IPS-20b (cell line): ENCODE results near the gene SUGT1.
A peak's percentile ranks its signal among the peaks of the same experiment; 100 is the strongest.

Experiments
- H3K27ac ChIP-seq: one replicate; pipeline ENCODE4 v1.5.1; 2013; ENCODE audit warnings: low read length
- H3K27me3 ChIP-seq: 2 replicates; pipeline ENCODE4 v1.6.1; 2013; ENCODE audit warnings: mild to moderate bottlenecking, low read length, inconsistent platforms; ENCODE audit not compliant: insufficient read depth
- H3K36me3 ChIP-seq: 2 replicates; pipeline ENCODE4 v1.6.1; 2013; ENCODE audit warnings: low read depth, mild to moderate bottlenecking, inconsistent platforms, low read length, moderate library complexity; ENCODE audit not compliant: insufficient read depth
- H3K4me1 ChIP-seq: 2 replicates; pipeline ENCODE4 v1.6.1; 2013; ENCODE audit warnings: mild to moderate bottlenecking, control low read depth, inconsistent platforms, low read length, moderate library complexity; ENCODE audit not compliant: insufficient read depth
- H3K4me3 ChIP-seq: 2 replicates; pipeline ENCODE4 v1.5.1; 2013; ENCODE audit warnings: mild to moderate bottlenecking, low read length, inconsistent platforms
- H3K9ac ChIP-seq: 2 replicates; pipeline ENCODE4 v1.6.1; 2013; ENCODE audit warnings: low read depth, mild to moderate bottlenecking, inconsistent platforms, low read length, moderate library complexity
- H3K9me3 ChIP-seq: 2 replicates; pipeline ENCODE4 v1.6.1; 2013; ENCODE audit warnings: mild to moderate bottlenecking, low read depth, low read length, inconsistent platforms; ENCODE audit not compliant: insufficient read depth

SUGT1 gene

DNA sequence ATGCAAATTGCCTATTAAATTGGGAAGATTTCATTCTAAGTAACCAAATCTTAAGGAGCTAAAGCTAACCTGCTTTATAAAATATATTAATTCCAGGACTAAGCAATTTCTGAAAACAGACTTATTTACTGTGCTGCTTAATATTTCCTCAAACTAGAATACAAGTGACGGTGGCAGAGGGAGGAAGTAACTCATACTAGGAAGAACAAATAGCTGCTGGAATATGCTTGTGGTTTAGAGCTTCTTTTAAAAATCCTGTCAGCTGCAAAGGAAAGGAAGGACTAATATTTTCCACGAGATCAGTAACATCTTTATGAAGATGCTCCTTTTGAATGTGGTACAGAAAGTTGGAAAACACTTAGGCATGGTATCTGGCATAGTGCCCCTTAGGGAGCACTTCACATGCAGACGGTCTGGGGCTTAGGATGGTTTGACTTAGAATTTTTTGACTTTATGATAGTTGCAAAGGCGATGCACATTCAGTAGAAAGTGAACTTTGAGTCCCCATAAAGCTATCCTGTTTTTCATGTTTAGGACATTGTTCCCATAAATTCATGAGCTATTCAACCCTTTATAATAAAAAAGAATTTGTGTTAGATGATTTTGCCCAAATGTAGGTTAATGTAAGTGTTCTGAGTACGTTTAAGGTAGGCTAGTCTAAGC lies 13.8 kb upstream of the SUGT1 start:
- no peaks in the 10 kb centered on the region for H3K9me3 ChIP-seq
- H3K4me1 ChIP-seq: peaks cover 11% of the 10 kb centered on the region
- peaks cover 17% of the 10 kb centered on the region; the same call in 1 of the 2 replicates for H3K36me3 ChIP-seq
- H3K9ac ChIP-seq: no peak overlapping the region
- no peaks in the 10 kb centered on the region for H3K27me3 ChIP-seq
- no peak overlapping the region for H3K4me3 ChIP-seq
- H3K27ac ChIP-seq: no peak overlapping the region

DNA sequence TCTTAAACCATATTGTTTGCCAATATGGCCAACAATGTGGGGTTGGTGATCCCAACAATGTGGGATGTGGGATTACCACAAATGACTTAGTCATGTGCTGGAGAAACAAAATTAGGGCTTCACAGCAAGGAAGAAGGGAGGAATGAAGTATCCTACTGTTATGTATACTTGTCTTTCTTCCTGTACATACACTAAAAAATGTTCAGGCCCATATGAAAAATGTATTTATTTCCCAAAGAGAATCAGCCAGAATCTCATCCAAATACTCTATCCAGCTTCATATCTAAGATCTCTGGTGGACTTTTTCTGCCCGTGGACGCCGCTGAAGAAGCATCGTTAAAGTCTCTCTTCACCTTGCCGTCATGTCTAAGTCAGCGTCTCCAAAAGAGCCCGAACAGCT lies 10.5 kb upstream of the SUGT1 start, which contains the start of gene HNRNPA1L2:
Gene HNRNPA1L2, plus strand, starts transcription at position 301 of the 400 bp plus-strand sequence. Its CDS starts 62 bp downstream, at position 363.
- H3K27me3 ChIP-seq: no peaks in the 10 kb centered on the region
- H3K36me3 ChIP-seq: peaks cover 17% of the 10 kb centered on the region; the same call in 1 of the 2 replicates
- H3K9ac ChIP-seq: no peak within 1 kb of the TSS
- no peak within 1 kb of the TSS for H3K4me3 ChIP-seq
- no peaks in the 10 kb centered on the region for H3K9me3 ChIP-seq
- peaks cover 11% of the 10 kb centered on the region for H3K4me1 ChIP-seq
- H3K27ac ChIP-seq: no peak within 1 kb of the TSS

DNA sequence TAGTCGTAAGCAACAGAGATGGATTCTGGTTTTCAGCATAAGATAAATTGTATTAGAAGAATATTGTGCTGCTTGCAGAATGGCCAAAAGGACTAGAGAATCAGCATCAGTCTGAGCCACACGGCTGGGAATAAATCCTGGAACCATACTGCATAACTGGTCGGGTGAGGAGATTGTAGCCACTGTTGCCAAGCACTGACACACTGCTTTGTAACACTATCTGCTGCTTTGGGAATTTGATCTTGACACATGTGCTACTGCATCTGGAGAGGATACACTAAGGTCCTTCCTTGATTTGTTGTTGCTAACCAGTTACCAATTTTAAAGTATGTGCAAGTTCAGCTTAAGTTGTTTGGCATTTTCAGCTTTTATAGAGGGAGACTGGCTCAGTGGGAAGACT lies 8.5 kb upstream of the SUGT1 start:
- Histone ChIP-seq H3K36me3 (peaks cover 10% of the 10 kb centered on the region; the same call in 1 of the 2 replicates), H3K27ac (no peak overlapping the region), H3K27me3 (no peaks in the 10 kb centered on the region), H3K9me3 (no peaks in the 10 kb centered on the region), H3K4me3 (no peak overlapping the region), H3K9ac (no peak overlapping the region), H3K4me1 (no peaks in the 10 kb centered on the region)

DNA sequence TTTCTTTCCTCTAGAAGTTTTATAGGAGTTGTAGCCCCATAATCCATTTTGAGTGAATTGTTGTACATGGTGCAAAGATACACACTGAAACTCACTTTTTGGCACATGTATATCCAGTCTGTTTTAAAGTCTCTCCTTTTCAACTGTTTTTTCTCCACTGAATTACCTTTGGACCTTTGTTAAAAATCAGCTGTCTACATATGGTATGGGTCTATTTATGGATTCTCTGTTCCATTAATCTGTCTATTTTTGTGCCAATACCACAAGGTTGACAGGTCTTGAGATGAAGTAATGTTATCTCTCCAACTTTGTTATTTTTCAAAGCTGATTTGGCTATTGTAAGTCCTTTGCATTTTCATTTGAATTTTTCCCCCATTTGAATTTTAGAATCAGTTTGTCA lies 5.7 kb upstream of the SUGT1 start:
- peaks cover 14% of the 10 kb centered on the region for H3K36me3 ChIP-seq
- no peaks in the 10 kb centered on the region for H3K27me3 ChIP-seq
- H3K4me1 ChIP-seq: no peaks in the 10 kb centered on the region
- no peaks in the 10 kb centered on the region for H3K9me3 ChIP-seq
- no peak overlapping the region for H3K4me3 ChIP-seq
- no peak overlapping the region for H3K27ac ChIP-seq
- H3K9ac ChIP-seq: no peak overlapping the region

DNA sequence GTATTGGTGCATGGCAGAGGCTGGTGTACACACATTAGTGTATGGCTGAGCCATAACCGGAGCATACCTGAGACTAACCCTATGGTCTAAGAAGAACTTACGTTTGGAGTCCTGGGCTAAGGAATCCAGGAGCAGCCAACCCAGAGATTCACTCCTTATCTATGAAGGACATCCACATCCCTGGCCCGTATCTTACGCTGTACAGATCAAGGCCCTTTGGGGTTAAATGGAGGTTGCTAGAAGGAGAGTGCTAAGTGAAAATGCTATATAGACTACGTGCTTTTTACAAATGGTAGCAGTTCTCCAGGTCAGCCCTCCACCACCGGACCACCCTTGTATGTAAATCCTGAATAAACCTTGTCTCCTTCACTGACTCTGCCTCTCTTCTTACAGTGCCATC lies 1.9 kb upstream of the SUGT1 start:
- Histone ChIP-seq H3K9ac (peak overlapping the region; percentile 98; the same call in 1 of the 2 replicates), H3K9me3 (no peaks in the 10 kb centered on the region), H3K27ac (peak overlapping the region; percentile 100), H3K4me1 (0 out of 2 replicates have a peak, but pooled peaks cover 2% of the 10 kb centered on the region), H3K27me3 (no peaks in the 10 kb centered on the region), H3K4me3 (peak overlapping the region; percentile 92), H3K36me3 (peaks cover 26% of the 10 kb centered on the region)

DNA sequence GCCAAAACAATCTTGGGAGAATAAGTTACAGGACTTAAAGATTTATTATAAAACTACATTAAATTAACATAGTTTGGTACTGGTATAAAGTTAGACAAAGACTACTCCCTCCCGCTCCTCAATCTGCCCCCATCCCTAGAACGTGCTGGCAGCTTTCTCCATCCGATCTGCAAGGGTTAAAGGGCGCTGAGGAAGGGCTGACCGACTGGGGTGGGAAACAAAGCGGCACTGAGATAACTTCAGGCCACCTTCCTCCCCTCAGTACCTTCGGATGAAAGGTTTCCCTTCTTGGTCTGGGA lies 790 bp upstream of the SUGT1 start:
- Histone ChIP-seq H3K36me3 (peaks cover 37% of the 10 kb centered on the region), H3K9me3 (no peaks in the 10 kb centered on the region), H3K9ac (peak overlapping the region; percentile 98), H3K27ac (peak overlapping the region; percentile 100), H3K27me3 (no peaks in the 10 kb centered on the region), H3K4me3 (peak overlapping the region; percentile 92), H3K4me1 (0 out of 2 replicates have a peak, but pooled peaks cover 2% of the 10 kb centered on the region)

DNA sequence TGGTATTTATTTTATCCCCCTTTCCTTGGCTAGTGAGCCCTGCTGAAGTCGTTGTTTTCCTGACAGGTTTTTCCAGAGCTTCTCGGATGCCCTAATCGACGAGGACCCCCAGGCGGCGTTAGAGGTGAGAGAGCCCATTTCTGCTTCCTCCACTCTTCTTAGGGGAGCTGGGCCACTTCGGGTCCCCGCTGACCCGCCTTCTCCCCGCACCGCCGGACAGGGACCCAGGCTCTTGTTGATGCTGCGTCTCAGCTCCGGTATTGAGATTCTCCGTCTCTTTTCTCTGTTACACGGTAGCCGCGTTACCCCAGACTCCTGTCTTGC lies 306 bp downstream of the SUGT1 start:
- Histone ChIP-seq H3K27ac (peak overlapping the region; percentile 100), H3K4me3 (peak overlapping the region; percentile 92), H3K9ac (peak overlapping the region; percentile 98), H3K27me3 (no peaks in the 10 kb centered on the region), H3K36me3 (peaks cover 48% of the 10 kb centered on the region), H3K4me1 (0 out of 2 replicates have a peak, but pooled peaks cover 2% of the 10 kb centered on the region), H3K9me3 (no peaks in the 10 kb centered on the region)

DNA sequence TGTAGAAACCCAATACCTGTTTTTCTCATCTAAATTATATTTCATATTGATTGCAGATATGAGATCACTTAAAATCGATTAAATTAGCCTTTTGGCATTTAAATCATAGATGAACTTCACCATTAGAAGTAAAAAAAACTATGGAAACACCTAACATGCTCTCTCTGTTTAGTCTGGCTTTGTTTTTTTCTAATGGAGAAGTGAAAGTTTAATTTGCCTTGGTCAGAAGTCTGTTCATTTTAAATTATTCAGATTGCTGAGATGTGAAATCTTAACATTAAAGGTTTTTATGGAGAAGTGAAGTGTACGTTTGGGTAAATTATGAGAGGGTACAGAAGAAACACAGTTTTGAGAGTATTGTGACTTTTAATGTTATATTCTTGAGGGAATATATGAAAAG lies 6.7 kb downstream of the SUGT1 start:
- no peak overlapping the region for H3K4me3 ChIP-seq
- H3K4me1 ChIP-seq: 0 out of 2 replicates have a peak, but pooled peaks cover 2% of the 10 kb centered on the region
- H3K27me3 ChIP-seq: no peaks in the 10 kb centered on the region
- no peak overlapping the region for H3K27ac ChIP-seq
- peaks cover 92% of the 10 kb centered on the region for H3K36me3 ChIP-seq
- H3K9ac ChIP-seq: no peak overlapping the region
- no peaks in the 10 kb centered on the region for H3K9me3 ChIP-seq

DNA sequence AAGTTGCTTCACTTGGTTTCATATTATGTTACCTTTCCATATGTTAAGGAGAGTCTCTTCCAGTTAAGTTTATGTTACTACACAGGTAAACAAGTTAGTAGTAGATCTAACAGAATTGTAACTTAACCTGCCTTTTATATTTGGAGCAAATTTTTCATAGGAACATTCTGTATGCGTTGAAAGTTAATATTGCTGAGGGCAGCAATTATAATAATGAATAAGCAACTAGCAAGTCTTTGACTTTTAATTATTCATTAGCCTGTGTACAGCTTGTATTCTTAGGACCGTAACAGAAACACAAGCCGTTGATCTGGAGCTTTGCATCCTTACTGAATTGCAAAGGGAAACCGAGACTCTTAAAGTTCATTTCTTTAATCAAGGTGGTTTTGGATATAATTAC lies 11.6 kb downstream of the SUGT1 start:
- Histone ChIP-seq H3K36me3 (peaks cover 93% of the 10 kb centered on the region), H3K4me3 (no peak overlapping the region), H3K9me3 (no peaks in the 10 kb centered on the region), H3K9ac (no peak overlapping the region), H3K27ac (no peak overlapping the region), H3K27me3 (no peaks in the 10 kb centered on the region), H3K4me1 (no peaks in the 10 kb centered on the region)

DNA sequence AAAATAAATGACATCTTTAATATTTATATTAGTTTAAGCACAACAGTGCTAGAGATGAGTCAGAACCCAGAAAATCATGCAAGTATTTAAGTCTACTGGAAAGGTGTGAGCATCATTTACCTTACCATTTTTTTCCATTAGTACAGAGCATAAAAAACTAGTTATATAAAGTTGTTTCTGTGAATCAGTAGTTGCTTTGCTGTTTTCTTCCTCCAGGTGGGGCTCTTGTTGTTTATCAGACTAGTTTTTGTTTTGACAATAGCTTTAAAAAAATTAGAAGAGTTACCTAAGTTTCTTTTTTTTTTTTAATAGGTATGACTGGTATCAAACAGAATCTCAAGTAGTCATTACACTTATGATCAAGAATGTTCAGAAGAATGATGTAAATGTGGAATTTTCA lies 12.7 kb downstream of the SUGT1 start:
- peaks cover 97% of the 10 kb centered on the region for H3K36me3 ChIP-seq
- H3K9me3 ChIP-seq: no peaks in the 10 kb centered on the region
- H3K27me3 ChIP-seq: no peaks in the 10 kb centered on the region
- H3K4me1 ChIP-seq: no peaks in the 10 kb centered on the region
- no peak overlapping the region for H3K27ac ChIP-seq
- H3K4me3 ChIP-seq: no peak overlapping the region
- H3K9ac ChIP-seq: no peak overlapping the region

DNA sequence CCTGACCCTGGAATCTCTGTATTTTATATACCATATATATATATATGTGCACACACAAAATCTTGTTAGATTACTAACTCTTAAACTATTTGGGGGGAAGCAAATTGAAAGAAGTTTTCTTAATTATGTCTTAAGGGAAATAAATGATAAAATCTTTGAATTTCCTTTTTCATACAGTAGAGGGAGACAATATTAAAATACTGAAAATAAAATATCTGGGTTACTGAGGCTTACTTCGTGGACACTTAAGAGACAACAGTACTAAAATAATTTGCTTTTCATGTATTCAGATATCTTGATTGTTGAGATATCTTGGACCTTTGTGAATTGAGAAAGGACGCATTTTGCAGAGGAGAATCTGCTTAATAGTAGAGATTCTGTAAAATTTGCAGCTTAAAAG lies 17.0 kb downstream of the SUGT1 start:
- no peaks in the 10 kb centered on the region for H3K4me1 ChIP-seq
- no peaks in the 10 kb centered on the region for H3K27me3 ChIP-seq
- H3K9ac ChIP-seq: no peak overlapping the region
- peaks cover 81% of the 10 kb centered on the region for H3K36me3 ChIP-seq
- H3K27ac ChIP-seq: no peak overlapping the region
- H3K4me3 ChIP-seq: no peak overlapping the region
- no peaks in the 10 kb centered on the region for H3K9me3 ChIP-seq

DNA sequence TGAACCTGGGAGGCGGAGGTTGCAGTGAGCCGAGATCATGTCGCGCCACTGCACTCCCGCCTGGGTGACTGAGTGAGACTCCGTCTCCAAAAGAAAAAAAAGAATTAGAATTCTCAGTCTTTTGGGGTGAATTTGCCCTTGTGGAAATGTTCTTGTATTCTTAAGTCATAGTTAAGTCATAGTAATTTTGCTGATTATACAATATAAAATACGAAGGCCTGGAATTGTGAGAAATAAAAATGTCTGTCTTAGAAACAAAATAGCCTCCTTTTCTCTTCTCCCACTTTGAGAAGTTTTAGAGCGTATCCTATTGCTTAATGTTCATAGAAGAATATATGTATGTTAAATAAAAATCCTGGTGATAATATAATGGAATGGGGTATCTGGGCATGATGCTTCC lies 18.1 kb downstream of the SUGT1 start:
- H3K9me3 ChIP-seq: no peaks in the 10 kb centered on the region
- H3K4me1 ChIP-seq: no peaks in the 10 kb centered on the region
- H3K9ac ChIP-seq: no peak overlapping the region
- no peak overlapping the region for H3K27ac ChIP-seq
- H3K27me3 ChIP-seq: no peaks in the 10 kb centered on the region
- peaks cover 82% of the 10 kb centered on the region for H3K36me3 ChIP-seq
- no peak overlapping the region for H3K4me3 ChIP-seq
